ENCODE results near the gene USP6NL. TPM values are rescaled to one million over a fixed set of nuclear protein-coding genes. Genes with fewer than 3 reads are reported as not detected.

Gene USP6NL
- total and polyA plus RNA-seq, 2 of the 8 experiments (the other 6 are each of a cell fraction or from before 2014, with no cell fraction given) = 10.9 to 28.8 TPM

DNA sequence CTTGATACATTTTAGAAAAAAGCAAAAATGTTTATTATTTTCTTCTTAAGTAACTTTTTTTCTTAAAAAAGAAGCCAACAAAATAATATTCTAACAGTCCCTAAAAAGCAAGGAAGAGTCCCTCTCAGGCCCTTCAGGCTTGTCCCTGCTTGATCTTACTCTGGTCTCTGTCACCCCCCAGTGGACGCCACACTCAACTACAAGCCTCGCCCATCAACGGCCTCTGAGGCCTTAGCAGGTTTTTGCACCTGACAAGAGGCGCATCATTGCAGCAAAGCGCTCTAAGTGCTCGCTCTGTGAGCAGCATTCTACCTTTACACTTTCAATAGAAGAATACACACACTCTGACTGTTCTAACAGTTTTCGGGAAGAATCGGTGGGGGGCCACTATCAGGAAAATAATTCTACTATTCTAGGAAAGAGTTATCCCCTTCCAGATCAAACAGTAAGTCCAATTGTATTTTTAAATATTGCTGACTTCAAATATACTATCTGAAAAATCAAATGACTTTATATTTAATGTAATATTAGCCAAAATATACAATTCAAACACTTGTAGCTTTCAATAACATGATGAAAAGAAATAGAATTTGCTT, 139.2 kb downstream of the USP6NL start:
- FAIRE-seq = peak; percentile 88
- POLR2A ChIA-PET (ENCODE audit: partially characterized antibody) = interaction anchor here (1.3 kb wide), 1 partner anchor 14 kb away, joined by 3 read pairs; no protein-coding TSS in a partner anchor
- TF ChIP-seq NANOG (IDR thresholded peaks at IDR 0.05; ENCODE audit: insufficient read depth, low read depth, low read length, poor library complexity, severe bottlenecking) = peak; percentile 19
- TF ChIP-seq CTCF (IDR thresholded peaks at IDR 0.05; ENCODE audit: control extremely low read depth in 1 of 3, insufficient read depth in 1 of 3, low read depth in 1 of 3, low read length in 3 of 3) = peak; percentile 86 to 93 (median 92)
- TF ChIP-seq KDM1A (IDR thresholded peaks at IDR 0.05; ENCODE audit: borderline replicate concordance, low read length) = no peak
- peak; percentile 98 for TF ChIP-seq RAD21 (IDR thresholded peaks at IDR 0.05 in 1 of 2, conservative IDR thresholded peaks at IDR 0.05 in 1 of 2; ENCODE audit: low read depth in 2 of 2, low read length in 2 of 2)
- TF ChIP-seq CREB1 (IDR thresholded peaks at IDR 0.05) = no peak

More for the DNA sequence above, 139.2 kb downstream of the USP6NL start:
- Histone ChIP-seq H3K23ac (ENCODE audit: insufficient read length) (no peak overlapping the region), H4K91ac (replicated peaks; ENCODE audit: insufficient read length, low read length) (no peak overlapping the region), H3K56ac (replicated peaks; ENCODE audit: insufficient read length, low read depth, low read length) (no peak overlapping the region), H3K79me2 (ENCODE audit: control insufficient read depth in 1 of 2, insufficient read depth in 2 of 2, low read length in 2 of 2) (peaks cover 0 to 10% of the 10 kb centered on the region in 2 experiments; a peak in 2 of 4 replicates), H3K23me2 (ENCODE audit: low read depth, low read length) (peaks cover 2% of the 10 kb centered on the region; the same call in 1 of the 2 replicates), H2BK5ac (ENCODE audit: low read depth, low read length) (no peak overlapping the region), H3K4ac (replicated peaks; ENCODE audit: insufficient read length, low read depth, low read length) (no peak overlapping the region), H3K4me3 (ENCODE audit: extremely low read depth in 1 of 4, insufficient read depth in 2 of 4, low read depth in 3 of 4, low read length in 4 of 4) (no peak overlapping the region), H3K4me1 (replicated peaks in 1 of 4; ENCODE audit: control insufficient read depth in 3 of 4, insufficient read depth in 4 of 4, low read length in 3 of 4) (peaks cover 4 to 26% (median 21%) of the 10 kb centered on the region in 4 experiments; a peak in 6 of 7 replicates), H3K4me2 (ENCODE audit: insufficient read depth in 1 of 2, low read depth in 2 of 2, low read length in 2 of 2) (no peak overlapping the region), H3K9me3 (ENCODE audit: insufficient read depth in 2 of 2, low read depth in 1 of 2, low read length in 1 of 2) (no peaks in the 10 kb centered on the region), H2AK5ac (ENCODE audit: low read depth, low read length) (no peak overlapping the region), H3K79me1 (ENCODE audit: low read depth, low read length) (peaks cover 7% of the 10 kb centered on the region; the same call in 1 of the 2 replicates), H3K27ac (ENCODE audit: low read depth, low read length) (no peak overlapping the region), H2BK12ac (ENCODE audit: low read depth, low read length) (no peak overlapping the region), H2BK20ac (ENCODE audit: low read length) (no peak overlapping the region), H3K36me3 (ENCODE audit: control insufficient read depth in 2 of 4, insufficient read depth in 4 of 4, low read length in 3 of 4) (no peaks in the 10 kb centered on the region; a peak in 1 of 8 replicates), H3K18ac (ENCODE audit: extremely low read depth, low read length) (no peak overlapping the region), H3K27me3 (replicated peaks in 1 of 4; ENCODE audit: control insufficient read depth in 3 of 4, extremely low read depth in 1 of 4, insufficient read depth in 3 of 4, low read length in 3 of 4) (no peaks in the 10 kb centered on the region), H4K20me1 (replicated peaks in 1 of 2; ENCODE audit: control insufficient read depth in 1 of 2, insufficient read depth in 2 of 2, low read length in 2 of 2) (peaks cover 0 to 1% of the 10 kb centered on the region in 2 experiments), H2BK120ac (replicated peaks; ENCODE audit: low read depth, low read length) (no peak overlapping the region), H2BK15ac (ENCODE audit: low read length) (no peak overlapping the region), H4K5ac (ENCODE audit: insufficient read length, low read depth, low read length) (no peak overlapping the region), H3K9ac (replicated peaks in 1 of 4; ENCODE audit: extremely low read depth in 1 of 4, low read depth in 3 of 4, low read length in 3 of 4) (no peak overlapping the region), H2AFZ (ENCODE audit: low read length) (no peak overlapping the region), H3K14ac (ENCODE audit: insufficient read length) (no peak overlapping the region), H4K8ac (ENCODE audit: extremely low read depth, insufficient read depth, low read length) (no peak overlapping the region)
- peak; percentile 70 to 91 for DNase-seq (ENCODE audit: low read depth in 1 of 2, low spot score in 2 of 2)
- CTCF ChIA-PET (ENCODE audit: partially characterized antibody) = interaction anchor here (0.7 to 2.6 kb wide), 7 partner anchors 11 to 83 kb away, joined by 4 to 8 read pairs (median 4); no protein-coding TSS in a partner anchor
- 22% methylated on average over 8 of the region's 8 CpGs; no CpG with 5 or more reads in 1 of the 2 experiments for WGBS, 2 experiments (ENCODE audit: extremely low coverage in 1 of 2, insufficient coverage in 1 of 2, insufficient read length in 1 of 2, insufficient replicate concordance in 2 of 2, low coverage in 1 of 2, low lambda C conversion rate in 2 of 2, missing lambda C conversion rate in 1 of 2)
